RWPE1 (cell line): Measurements from ENCODE around the gene DHH.

ENCODE experiments used
- CTCF ChIA-PET: fragments of 350-600 bp; sonication (Branson Sonifier 250); formaldehyde crosslinking; extraction: SDS; loops from one replicate; lab custom pipeline; 2021; lab: Yijun Ruan, JAX
- POLR2A ChIA-PET: fragments of 400-600 bp; formaldehyde crosslinking; extraction: SDS; loops from one replicate; lab custom pipeline; 2020; ENCODE audit warnings: antibody characterized with exemption; ENCODE audit not compliant: low non-redundant PET; lab: Yijun Ruan, JAX
- DNase-seq: peaks from one replicate; pipeline ENCODE4 v3.0.0; 2012; ENCODE audit warnings: low spot score
- H3K27ac ChIP-seq: fragments of 450-650 bp; 2 replicates; pipeline ENCODE4 v1.5.1; 2017
- TF ChIP-seq, protein P1 (sequence below): fragments of 450-650 bp; conservative IDR thresholded peaks from 2 replicates; pipeline ENCODE4 v1.5.1; 2017; ENCODE audit warnings: low read depth, mild to moderate bottlenecking

The DHH gene

DNA sequence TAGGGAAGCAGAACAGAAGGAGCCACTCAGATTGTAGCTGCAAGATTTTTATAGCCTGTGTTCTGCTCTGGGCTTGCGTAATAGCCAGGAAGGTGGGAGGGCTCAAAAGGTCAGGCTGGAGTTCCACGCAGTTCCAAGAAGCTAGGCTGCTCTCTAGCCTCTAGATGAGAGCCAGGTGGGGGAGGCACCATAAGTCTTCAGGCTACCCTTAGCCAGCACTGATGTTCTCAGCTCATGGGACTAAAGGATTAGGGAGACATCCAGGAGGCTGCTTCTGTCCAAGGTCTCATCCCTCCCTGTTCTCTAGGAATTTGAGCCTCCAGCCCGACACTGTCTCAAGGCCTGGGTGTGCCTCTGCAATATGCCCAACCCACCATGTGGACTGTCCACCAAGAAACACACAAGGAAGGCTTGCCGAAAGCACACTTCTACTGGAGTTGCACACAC is 14.4 kb upstream of the DHH start:
- TF ChIP-seq, protein P1, sequence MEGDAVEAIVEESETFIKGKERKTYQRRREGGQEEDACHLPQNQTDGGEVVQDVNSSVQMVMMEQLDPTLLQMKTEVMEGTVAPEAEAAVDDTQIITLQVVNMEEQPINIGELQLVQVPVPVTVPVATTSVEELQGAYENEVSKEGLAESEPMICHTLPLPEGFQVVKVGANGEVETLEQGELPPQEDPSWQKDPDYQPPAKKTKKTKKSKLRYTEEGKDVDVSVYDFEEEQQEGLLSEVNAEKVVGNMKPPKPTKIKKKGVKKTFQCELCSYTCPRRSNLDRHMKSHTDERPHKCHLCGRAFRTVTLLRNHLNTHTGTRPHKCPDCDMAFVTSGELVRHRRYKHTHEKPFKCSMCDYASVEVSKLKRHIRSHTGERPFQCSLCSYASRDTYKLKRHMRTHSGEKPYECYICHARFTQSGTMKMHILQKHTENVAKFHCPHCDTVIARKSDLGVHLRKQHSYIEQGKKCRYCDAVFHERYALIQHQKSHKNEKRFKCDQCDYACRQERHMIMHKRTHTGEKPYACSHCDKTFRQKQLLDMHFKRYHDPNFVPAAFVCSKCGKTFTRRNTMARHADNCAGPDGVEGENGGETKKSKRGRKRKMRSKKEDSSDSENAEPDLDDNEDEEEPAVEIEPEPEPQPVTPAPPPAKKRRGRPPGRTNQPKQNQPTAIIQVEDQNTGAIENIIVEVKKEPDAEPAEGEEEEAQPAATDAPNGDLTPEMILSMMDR: no peak
- POLR2A ChIA-PET: no interaction called here
- H3K27ac ChIP-seq: peak overlapping the region; percentile 87
- no peak for DNase-seq
- CTCF ChIA-PET: interaction anchor here (1.0 to 3.9 kb wide), 3 partner anchors 21 kb away, joined by 3 to 26 read pairs (median 4); no protein-coding TSS in a partner anchor

DNA sequence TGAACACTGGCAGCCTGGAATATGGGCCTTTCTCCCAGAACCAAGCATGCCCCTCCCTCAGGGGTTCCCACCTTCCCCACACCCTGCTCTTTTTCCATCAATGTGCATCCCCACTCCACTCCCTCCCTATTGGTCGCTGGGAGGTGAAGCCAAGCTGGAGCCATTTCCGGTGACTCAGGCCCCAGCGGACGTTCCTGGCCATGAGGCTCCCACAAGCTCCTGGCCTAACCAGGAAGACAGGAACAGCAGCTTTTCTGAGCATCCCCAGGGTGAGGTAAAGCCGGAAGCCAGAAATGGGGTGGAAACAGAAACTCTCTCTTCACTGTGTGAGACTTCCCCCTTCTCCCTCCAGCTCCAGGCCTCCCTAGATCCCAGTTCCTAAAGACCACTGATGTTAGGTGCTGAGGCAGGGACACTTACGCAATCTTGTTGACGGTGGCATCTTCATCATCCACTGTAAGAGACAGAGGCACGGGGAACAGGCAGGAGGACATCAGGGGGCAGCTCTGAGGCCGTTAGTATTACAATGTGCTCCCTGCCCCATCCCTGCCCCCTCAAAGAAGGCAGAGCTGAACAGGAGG is 11.0 kb upstream of the DHH start:
- TF ChIP-seq, protein P1: no peak
- ChIA-PET CTCF (interaction anchor here (0.7 to 2.2 kb wide), 6 partner anchors 14 to 118 kb away, joined by 3 to 19 read pairs (median 5); no protein-coding TSS in a partner anchor), POLR2A (no interaction called here)

DNA sequence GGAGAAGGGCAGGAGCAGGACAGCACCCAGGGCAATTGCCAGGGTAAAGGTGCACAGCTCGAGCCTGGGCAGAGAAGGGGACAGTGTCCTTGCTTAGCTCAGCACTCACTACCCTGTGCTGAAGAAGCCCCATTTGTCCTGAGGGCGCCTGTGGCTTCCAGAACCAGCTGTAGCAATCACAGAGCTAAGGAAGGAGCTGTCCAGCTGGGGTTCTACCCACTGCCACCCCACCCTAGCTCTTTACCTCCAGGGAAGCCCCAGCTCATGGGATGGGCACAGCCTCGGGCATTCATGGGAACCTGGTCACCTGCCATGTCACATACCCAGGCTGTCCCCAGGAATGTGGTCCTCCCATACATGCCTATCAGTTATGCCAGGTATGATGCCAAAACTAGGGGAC is 10.2 kb upstream of the DHH start:
- ChIA-PET POLR2A (no interaction called here), CTCF (interaction anchor here (0.5 to 2.2 kb wide), 5 partner anchors 13 to 175 kb away, joined by 3 to 19 read pairs (median 6); no protein-coding TSS in a partner anchor)
- H3K27ac ChIP-seq: no peak overlapping the region
- TF ChIP-seq, protein P1: no peak
- DNase-seq: no peak

More for the DNA sequence above, 11.0 kb upstream of the DHH start:
- H3K27ac ChIP-seq: peak overlapping the region; percentile 38; the same call in 1 of the 2 replicates
- peak; percentile 41 for DNase-seq

DNA sequence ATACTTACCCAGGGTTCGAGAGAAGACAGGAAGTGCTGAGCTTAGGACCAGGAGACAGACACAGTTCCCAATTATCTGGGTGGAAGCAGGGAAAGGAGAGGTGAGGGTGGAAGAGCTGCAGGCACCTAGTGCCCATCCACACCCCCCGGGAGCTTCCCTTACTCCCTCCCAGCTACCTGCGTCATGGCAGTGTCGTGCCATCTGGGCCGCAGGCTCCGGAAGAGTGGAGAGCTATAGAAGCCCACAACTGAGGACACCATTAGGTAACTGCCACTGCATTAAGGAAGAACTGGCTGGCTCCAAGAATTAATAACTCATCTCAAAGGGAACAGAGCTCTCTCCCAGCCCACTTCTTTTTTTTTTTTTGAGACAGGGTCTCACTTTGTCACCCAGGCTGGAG is 5.8 kb upstream of the DHH start:
- TF ChIP-seq, protein P1: no peak
- CTCF ChIA-PET: interaction anchor here (0.6 to 7.5 kb wide), 5 partner anchors 13 to 270 kb away, joined by 3 to 65 read pairs (median 5); no protein-coding TSS in a partner anchor
- POLR2A ChIA-PET: no interaction called here
- no peak for DNase-seq
- no peak overlapping the region for H3K27ac ChIP-seq

DNA sequence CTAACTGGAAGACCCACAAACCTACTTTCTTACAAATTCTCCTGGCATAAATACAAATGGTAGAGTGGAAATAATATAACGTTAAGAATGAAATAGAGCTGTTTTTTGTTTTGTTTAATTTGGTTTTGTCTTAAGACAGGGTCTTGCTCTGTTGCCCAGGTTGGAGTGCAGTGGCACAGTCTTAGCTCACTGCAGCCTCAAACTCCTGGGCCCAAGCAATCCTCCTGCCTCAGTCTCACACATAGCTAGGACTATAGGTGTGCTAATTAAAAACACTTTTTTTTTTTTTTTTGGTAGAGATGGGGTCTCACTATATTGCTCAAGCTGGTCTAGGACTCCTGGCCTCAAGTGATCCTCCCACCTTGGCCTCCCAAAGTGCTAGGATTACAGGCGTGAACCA is 4.1 kb upstream of the DHH start:
- no peak overlapping the region for H3K27ac ChIP-seq
- CTCF ChIA-PET: interaction anchor here (0.6 to 7.5 kb wide), 5 partner anchors 8 to 89 kb away, joined by 3 to 65 read pairs (median 8); no protein-coding TSS in a partner anchor
- DNase-seq: no peak
- POLR2A ChIA-PET: interaction anchor here (0.7 kb wide), 1 partner anchor 12 kb away, joined by 4 read pairs; no protein-coding TSS in a partner anchor
- TF ChIP-seq, protein P1: no peak

DNA sequence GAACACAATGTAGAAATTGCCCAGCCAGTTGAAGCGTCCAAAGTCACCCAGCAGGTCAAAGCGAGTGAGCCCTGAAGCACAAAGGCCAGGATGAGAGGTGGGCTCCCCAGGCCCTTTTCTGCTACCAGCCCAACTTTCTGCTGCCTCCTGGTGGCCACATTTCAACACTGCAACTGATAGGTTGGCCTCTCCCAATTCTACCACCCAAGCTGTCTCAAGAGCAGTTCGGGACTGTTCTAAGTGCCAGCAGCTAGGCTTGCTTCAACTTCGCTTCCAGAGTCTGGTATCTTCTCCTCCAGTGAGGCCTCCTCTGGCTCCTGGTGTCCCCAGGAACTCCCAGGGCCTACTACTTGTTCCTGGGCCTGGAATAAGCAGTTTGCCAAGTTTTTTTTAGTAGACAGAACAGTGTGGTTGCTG is 3.4 kb upstream of the DHH start:
- TF ChIP-seq, protein P1: peak; percentile 49
- ChIA-PET POLR2A (no interaction called here), CTCF (interaction anchor here (0.6 to 7.5 kb wide), 6 partner anchors 8 to 346 kb away, joined by 3 to 65 read pairs (median 6); no protein-coding TSS in a partner anchor)
- no peak overlapping the region for H3K27ac ChIP-seq
- no peak for DNase-seq
